Esophagus squamous epithelium (tissue), 4 donors: ENCODE results near the gene CCDC70.

Experiments used
- POLR2A ChIP-seq, 4 donors: fragments of 450-650 bp; IDR thresholded peaks; one replicate each; pipeline ENCODE4 v1.6.1; 2017; ENCODE audit warnings: antibody characterized with exemption in 4 of 4, mild to moderate bottlenecking in 4 of 4, moderate library complexity in 3 of 4
- TF ChIP-seq, protein P1 (sequence below), 6 experiments: fragments of 450-650 bp in 4 of 6; fragments of 200-600 bp in 2 of 6; sonication (generic) in 2 of 6; IDR thresholded peaks; one replicate each; pipeline ENCODE4 v1.5.1; 2016 to 2019; ENCODE audit warnings: antibody characterized with exemption in 6 of 6, mild to moderate bottlenecking in 4 of 6, moderate library complexity in 4 of 6

DNA sequence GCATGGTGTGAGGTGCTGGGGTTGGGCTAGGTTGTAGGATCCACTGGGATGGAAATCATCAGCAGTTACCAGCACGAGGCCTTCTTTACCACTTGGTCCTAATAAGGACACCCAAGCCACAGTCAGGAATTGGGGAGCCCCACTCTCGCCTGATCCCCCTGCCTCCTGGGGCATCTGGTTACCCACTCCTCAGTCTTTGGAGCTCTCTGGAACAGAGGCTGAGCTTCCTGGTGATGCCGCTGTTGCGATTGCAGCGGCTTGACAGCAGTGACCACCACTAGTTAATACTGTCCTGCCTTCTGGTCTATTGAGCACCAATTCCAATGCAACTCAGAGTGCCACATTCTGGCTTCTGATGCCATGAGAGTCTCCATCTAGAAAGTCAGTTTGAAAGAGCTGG is 30.2 kb upstream of the CCDC70 start:
- TF ChIP-seq, protein P1, sequence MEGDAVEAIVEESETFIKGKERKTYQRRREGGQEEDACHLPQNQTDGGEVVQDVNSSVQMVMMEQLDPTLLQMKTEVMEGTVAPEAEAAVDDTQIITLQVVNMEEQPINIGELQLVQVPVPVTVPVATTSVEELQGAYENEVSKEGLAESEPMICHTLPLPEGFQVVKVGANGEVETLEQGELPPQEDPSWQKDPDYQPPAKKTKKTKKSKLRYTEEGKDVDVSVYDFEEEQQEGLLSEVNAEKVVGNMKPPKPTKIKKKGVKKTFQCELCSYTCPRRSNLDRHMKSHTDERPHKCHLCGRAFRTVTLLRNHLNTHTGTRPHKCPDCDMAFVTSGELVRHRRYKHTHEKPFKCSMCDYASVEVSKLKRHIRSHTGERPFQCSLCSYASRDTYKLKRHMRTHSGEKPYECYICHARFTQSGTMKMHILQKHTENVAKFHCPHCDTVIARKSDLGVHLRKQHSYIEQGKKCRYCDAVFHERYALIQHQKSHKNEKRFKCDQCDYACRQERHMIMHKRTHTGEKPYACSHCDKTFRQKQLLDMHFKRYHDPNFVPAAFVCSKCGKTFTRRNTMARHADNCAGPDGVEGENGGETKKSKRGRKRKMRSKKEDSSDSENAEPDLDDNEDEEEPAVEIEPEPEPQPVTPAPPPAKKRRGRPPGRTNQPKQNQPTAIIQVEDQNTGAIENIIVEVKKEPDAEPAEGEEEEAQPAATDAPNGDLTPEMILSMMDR (IDR thresholded peaks at IDR 0.05), result no peak
- TF ChIP-seq POLR2A (IDR thresholded peaks at IDR 0.05), result no peak
